Sigmoid colon (tissue), 7 donors: ENCODE data around the gene MECP2. TPM values are rescaled to one million over a fixed set of nuclear protein-coding genes. Genes with fewer than 3 reads are reported as not detected.

Experiments
- DNase-seq: peaks from one replicate; pipeline ENCODE4 v3.0.0-alpha.2; 2019
- H3K27ac ChIP-seq, 4 donors: fragments of 200-600 bp; sonication (generic); one replicate each; pipeline ENCODE4 v1.5.1; 2016 to 2019; ENCODE audit warnings: mild to moderate bottlenecking in 1 of 4
- H3K27me3 ChIP-seq, 3 donors: fragments of 200-600 bp; sonication (generic); one replicate each; pipeline ENCODE4 v1.5.1; 2019; ENCODE audit warnings: mild to moderate bottlenecking in 1 of 3
- H3K36me3 ChIP-seq, 4 donors: fragments of 200-600 bp; sonication (generic); one replicate each; pipeline ENCODE4 v1.5.1; 2016 to 2019
- H3K4me1 ChIP-seq, 4 donors: fragments of 200-600 bp; sonication (generic); one replicate each; pipeline ENCODE4 v1.5.1; 2017 to 2019
- H3K4me3 ChIP-seq, 4 donors: fragments of 200-600 bp; sonication (generic); one replicate each; pipeline ENCODE4 v1.5.1; 2017 to 2019; ENCODE audit warnings: mild to moderate bottlenecking in 2 of 4, moderate library complexity in 1 of 4
- H3K9me3 ChIP-seq, 4 donors: fragments of 200-600 bp in 3 of 4; sonication (generic) in 3 of 4; one replicate each; pipeline versions ENCODE4 v1.5.1 to v1.6.1; 2013 to 2019
- EP300 ChIP-seq, 4 donors: sonication (generic); formaldehyde crosslinking; IDR thresholded peaks; one replicate each; pipeline ENCODE4 v1.6.1; 2017; ENCODE audit warnings: antibody characterized with exemption in 4 of 4
- POLR2A ChIP-seq, 2 donors: fragments of 450-650 bp; IDR thresholded peaks; one replicate each; pipeline ENCODE4 v1.6.1; 2016; ENCODE audit warnings: antibody characterized with exemption in 2 of 2, mild to moderate bottlenecking in 2 of 2, moderate library complexity in 2 of 2
- POLR2AphosphoS5 ChIP-seq, 4 donors: sonication (generic); formaldehyde crosslinking; IDR thresholded peaks; one replicate each; pipeline ENCODE4 v1.6.1; 2017; ENCODE audit warnings: antibody characterized with exemption in 4 of 4
- WGBS, 2 donors: extraction: QIAGEN DNeasy Blood & Tissue Kit; methylation state at CpG; one replicate each; pipeline ENCODE4 v1.1.7; 2013; 5-methylcytosine and 5-hydroxymethylcytosine counted together
- intact Hi-C: fragments of 100-400 bp; cut with DNase I; formaldehyde crosslinking; loops from one replicate; pipeline ENCODE4 v1.15.1; 2023
- polyA plus RNA-seq, 3 donors: library from polyadenylated mRNA; stranded (reverse); fragments of 200-250 nt; gene quantifications; one replicate each; pipeline ENCODE4 v1.2.3, GENCODE V29; 2013
- total RNA-seq, 4 donors: library from RNA; depleted of rRNA; stranded (reverse); fragments of >200 nt; gene quantifications; one replicate each; pipeline ENCODE4 v1.1.0, GENCODE V29; 2016
- TF ChIP-seq, protein P1 (sequence below), 4 experiments: fragments of 450-650 bp in 3 of 4; fragments of 200-600 bp in 1 of 4; IDR thresholded peaks; one replicate each; pipeline ENCODE4 v1.5.1; 2016 to 2019; ENCODE audit warnings: antibody characterized with exemption in 4 of 4, mild to moderate bottlenecking in 3 of 4, moderate library complexity in 2 of 4
- donor health status: healthy with polysubstance abuse.
- donor health status: Bipolar disorder and iron deficiency.
- donor health status: healthy.

The MECP2 gene
- total and polyA plus RNA-seq, 7 donors: 14.4 to 57.9 (median 43.9) TPM

DNA sequence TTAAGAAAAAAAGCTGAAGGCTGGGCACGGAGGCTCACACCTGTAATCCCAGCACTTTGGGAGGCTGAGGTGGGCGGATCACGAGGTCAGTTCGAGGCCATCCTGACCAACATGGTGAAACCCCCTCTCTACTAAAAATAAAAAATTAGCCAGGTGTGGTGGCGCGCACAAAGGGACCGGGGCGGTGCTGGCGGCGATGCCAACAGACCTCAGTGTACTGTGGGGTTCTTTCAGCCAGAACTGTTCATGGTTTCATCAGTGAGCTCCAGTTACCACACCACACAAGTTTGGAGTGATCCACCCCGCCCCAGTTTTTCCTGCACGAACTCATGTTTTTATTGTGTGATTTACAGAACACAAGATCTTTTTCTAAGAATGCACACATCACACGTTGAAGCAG lies 56.7 kb downstream of the MECP2 start:
- no peak for DNase-seq
- Histone ChIP-seq H3K9me3 (no peaks in the 10 kb centered on the region), H3K27ac (peak overlapping the region; percentile 39 to 81 (median 58)), H3K27me3 (no peaks in the 10 kb centered on the region), H3K4me1 (peaks cover 0 to 68% (median 46%) of the 10 kb centered on the region in 4 donors), H3K4me3 (no peak overlapping the region), H3K36me3 (no peaks in the 10 kb centered on the region)
- WGBS, 2 donors: 83 to 88% methylated on average over 13 of the region's 13 CpGs
- intact Hi-C loops: no loop called here
- no peak for TF ChIP-seq EP300 (IDR thresholded peaks at IDR 0.05)
- no peak for TF ChIP-seq POLR2AphosphoS5 (IDR thresholded peaks at IDR 0.05)
- no peak for TF ChIP-seq POLR2A (IDR thresholded peaks at IDR 0.05)
- TF ChIP-seq, protein P1, sequence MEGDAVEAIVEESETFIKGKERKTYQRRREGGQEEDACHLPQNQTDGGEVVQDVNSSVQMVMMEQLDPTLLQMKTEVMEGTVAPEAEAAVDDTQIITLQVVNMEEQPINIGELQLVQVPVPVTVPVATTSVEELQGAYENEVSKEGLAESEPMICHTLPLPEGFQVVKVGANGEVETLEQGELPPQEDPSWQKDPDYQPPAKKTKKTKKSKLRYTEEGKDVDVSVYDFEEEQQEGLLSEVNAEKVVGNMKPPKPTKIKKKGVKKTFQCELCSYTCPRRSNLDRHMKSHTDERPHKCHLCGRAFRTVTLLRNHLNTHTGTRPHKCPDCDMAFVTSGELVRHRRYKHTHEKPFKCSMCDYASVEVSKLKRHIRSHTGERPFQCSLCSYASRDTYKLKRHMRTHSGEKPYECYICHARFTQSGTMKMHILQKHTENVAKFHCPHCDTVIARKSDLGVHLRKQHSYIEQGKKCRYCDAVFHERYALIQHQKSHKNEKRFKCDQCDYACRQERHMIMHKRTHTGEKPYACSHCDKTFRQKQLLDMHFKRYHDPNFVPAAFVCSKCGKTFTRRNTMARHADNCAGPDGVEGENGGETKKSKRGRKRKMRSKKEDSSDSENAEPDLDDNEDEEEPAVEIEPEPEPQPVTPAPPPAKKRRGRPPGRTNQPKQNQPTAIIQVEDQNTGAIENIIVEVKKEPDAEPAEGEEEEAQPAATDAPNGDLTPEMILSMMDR (IDR thresholded peaks at IDR 0.05): no peak

DNA sequence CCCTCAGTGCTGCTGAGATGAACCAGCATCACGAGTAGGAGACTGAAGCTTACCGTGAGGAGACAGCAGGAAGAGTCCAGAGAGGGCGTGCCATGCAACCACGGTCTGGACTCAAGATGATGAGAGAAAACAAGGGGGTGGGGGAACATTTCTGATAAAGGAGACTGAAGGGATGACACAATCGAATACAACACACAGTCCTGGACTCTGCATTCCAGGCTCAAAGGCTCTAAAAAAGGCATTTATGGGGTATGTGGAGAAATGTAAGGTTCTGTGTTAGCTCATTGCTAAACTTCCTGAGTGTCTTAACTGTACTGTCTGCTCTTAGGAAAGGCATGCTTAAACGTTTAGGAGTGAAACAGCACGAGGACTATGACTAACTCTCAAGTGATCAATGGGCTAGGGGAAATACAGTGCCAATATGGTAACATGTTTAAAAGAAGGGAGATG lies 57.2 kb downstream of the MECP2 start:
- no peak for DNase-seq
- Histone ChIP-seq H3K27ac (peak overlapping the region; percentile 35 to 81 (median 58)), H3K36me3 (no peaks in the 10 kb centered on the region), H3K9me3 (no peaks in the 10 kb centered on the region), H3K27me3 (no peaks in the 10 kb centered on the region), H3K4me3 (no peak overlapping the region), H3K4me1 (peaks cover 0 to 65% (median 45%) of the 10 kb centered on the region in 4 donors)
- 56 to 66% methylated on average over 7 of the region's 7 CpGs for WGBS, 2 donors
- intact Hi-C loops: no loop called here
- TF ChIP-seq POLR2AphosphoS5 (IDR thresholded peaks at IDR 0.05): peak in 1 of 4 donors; percentile 44
- no peak for TF ChIP-seq EP300 (IDR thresholded peaks at IDR 0.05)

- no peaks in the 10 kb centered on the region for H3K36me3 ChIP-seq
- no peaks in the 10 kb centered on the region for H3K27me3 ChIP-seq
- WGBS, 2 donors: 91 to 96% methylated on average over 11 of the region's 11 CpGs
- DNase-seq: no peak
- TF ChIP-seq, protein P1 (IDR thresholded peaks at IDR 0.05): no peak
- TF ChIP-seq POLR2A (IDR thresholded peaks at IDR 0.05): no peak
- no peak for TF ChIP-seq EP300 (IDR thresholded peaks at IDR 0.05)
- TF ChIP-seq POLR2AphosphoS5 (IDR thresholded peaks at IDR 0.05): no peak
- intact Hi-C loops: no loop called here
- H3K27ac ChIP-seq: peak overlapping the region; percentile 35 to 81 (median 58)
- peaks cover 0 to 65% (median 44%) of the 10 kb centered on the region in 4 donors for H3K4me1 ChIP-seq
- H3K4me3 ChIP-seq: no peak overlapping the region
- no peaks in the 10 kb centered on the region for H3K9me3 ChIP-seq
These were observed 57.9 kb downstream of the MECP2 start for GRCh38 chrX:154039577-154039976.

GRCh38 chrX:154038656-154039055 lies 58.9 kb downstream of the MECP2 start:
- no peak for DNase-seq
- H3K36me3 ChIP-seq: no peaks in the 10 kb centered on the region
- H3K4me3 ChIP-seq: no peak overlapping the region
- TF ChIP-seq POLR2AphosphoS5 (IDR thresholded peaks at IDR 0.05) (no peak), EP300 (IDR thresholded peaks at IDR 0.05) (no peak), POLR2A (IDR thresholded peaks at IDR 0.05) (no peak)
- TF ChIP-seq, protein P1 (IDR thresholded peaks at IDR 0.05): no peak
- WGBS, 2 donors: 89 to 90% methylated on average over 5 of the region's 5 CpGs
- intact Hi-C loops: no loop called here
- H3K9me3 ChIP-seq: no peaks in the 10 kb centered on the region
- H3K4me1 ChIP-seq: peaks cover 0 to 59% (median 41%) of the 10 kb centered on the region in 4 donors
- no peaks in the 10 kb centered on the region for H3K27me3 ChIP-seq
- peak overlapping the region in 1 of 4 donors; percentile 81 for H3K27ac ChIP-seq

DNA sequence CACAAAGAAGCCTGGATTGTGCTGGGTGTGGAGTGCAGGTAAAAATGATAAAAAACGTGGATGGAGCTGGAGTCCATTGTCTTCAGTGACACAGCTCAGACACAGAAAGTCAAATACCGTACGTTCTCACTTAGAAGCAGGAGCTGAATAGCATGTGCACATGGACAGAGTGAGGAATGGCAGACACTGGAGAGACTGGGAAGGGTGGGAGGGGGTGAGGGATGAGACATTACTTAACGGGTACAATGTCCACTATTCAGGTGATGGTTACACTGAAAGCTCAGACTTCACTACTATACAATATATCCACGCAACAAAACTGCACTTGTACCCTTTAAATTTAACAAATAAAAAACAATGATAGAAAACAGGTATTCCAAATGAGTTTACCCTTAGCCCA lies 59.8 kb downstream of the MECP2 start:
- intact Hi-C loops: no loop called here
- H3K4me3 ChIP-seq: no peak overlapping the region
- WGBS, 2 donors: 84 to 87% methylated on average over 5 of the region's 5 CpGs
- H3K4me1 ChIP-seq: peaks cover 0 to 50% (median 36%) of the 10 kb centered on the region in 4 donors
- no peaks in the 10 kb centered on the region for H3K9me3 ChIP-seq
- peak overlapping the region in 1 of 4 donors; percentile 10 for H3K27ac ChIP-seq
- no peaks in the 10 kb centered on the region for H3K36me3 ChIP-seq
- TF ChIP-seq, protein P1 (IDR thresholded peaks at IDR 0.05): no peak
- TF ChIP-seq POLR2AphosphoS5 (IDR thresholded peaks at IDR 0.05) (no peak), POLR2A (IDR thresholded peaks at IDR 0.05) (no peak), EP300 (IDR thresholded peaks at IDR 0.05) (no peak)
- no peak for DNase-seq
- no peaks in the 10 kb centered on the region for H3K27me3 ChIP-seq
